HAP-1 (cell line): ENCODE measurements around the gene MXD3.
"Not testable (repeated sequence)": the region's sequence is repeated elsewhere in the genome, so short reads cannot be mapped to it uniquely, and the experiment has no call there.

Source experiments
- DNase-seq, 2 experiments: peaks; one replicate each; pipeline ENCODE4 v3.0.0-alpha.2; 2016 to 2020; ENCODE audit warnings: low spot score in 2 of 2
- H3K27me3 ChIP-seq: fragments of 250-450 bp; sonication (Bioruptor Pico); 2 replicates; pipeline ENCODE4 v1.5.1; 2020; ENCODE audit warnings: low read depth, mild to moderate bottlenecking, moderate library complexity
- H3K36me3 ChIP-seq: fragments of 250-450 bp; sonication (Bioruptor Pico); replicated peaks from 2 replicates; pipeline ENCODE4 v1.5.1; 2020; ENCODE audit warnings: mild to moderate bottlenecking
- H3K4me1 ChIP-seq: fragments of 250-450 bp; sonication (Bioruptor Pico); 2 replicates; pipeline ENCODE4 v1.5.1; 2020; ENCODE audit warnings: mild to moderate bottlenecking
- H3K4me3 ChIP-seq: fragments of 250-450 bp; sonication (Bioruptor Pico); 2 replicates; pipeline ENCODE4 v1.5.1; 2020; ENCODE audit warnings: mild to moderate bottlenecking, moderate library complexity
- H3K9me3 ChIP-seq: fragments of 250-450 bp; sonication (Bioruptor Pico); 2 replicates; pipeline ENCODE4 v1.5.1; 2020; ENCODE audit warnings: mild to moderate bottlenecking, moderate library complexity
- in situ Hi-C: fragments of 300-500 bp; cut with MboI; formaldehyde crosslinking; loops from 3 replicates; pipeline ENCODE4 v1.14.3; 2020; ENCODE audit warnings: low sequenced_read_pairs, inconsistent platforms, mixed read lengths

The MXD3 gene

GRCh38 chr5:177351392-177352329 lies 40.0 kb upstream of the MXD3 start, which contains the start of gene LMAN2:
Gene LMAN2, minus strand, starts transcription at chr5:177351668. Its CDS starts 21 bp downstream, at chr5:177351647.
- Histone ChIP-seq H3K4me3 (peak within 1 kb of the TSS; percentile 85), H3K27me3 (no peaks in the 10 kb centered on the region), H3K36me3 (peaks cover 14% of the 10 kb centered on the region; the same call in 1 of the 2 replicates), H3K9me3 (peaks cover 3% of the 10 kb centered on the region; the same call in 1 of the 2 replicates), H3K4me1 (peaks cover 10% of the 10 kb centered on the region)
- in situ Hi-C loops = no loop called here
- DNase-seq = peak; percentile 91 to 93

GRCh38 chr5:177350776-177351391 lies 39.2 kb upstream of the MXD3 start:
- H3K4me1 ChIP-seq = peaks cover 10% of the 10 kb centered on the region
- peaks cover 16% of the 10 kb centered on the region; the same call in 1 of the 2 replicates for H3K36me3 ChIP-seq
- H3K27me3 ChIP-seq = no peaks in the 10 kb centered on the region
- no peak for DNase-seq
- in situ Hi-C loops = no loop called here
- peak overlapping the region; percentile 85 for H3K4me3 ChIP-seq
- H3K9me3 ChIP-seq = peaks cover 3% of the 10 kb centered on the region; the same call in 1 of the 2 replicates

GRCh38 chr5:177349762-177350161 lies 38.1 kb upstream of the MXD3 start:
- H3K4me1 ChIP-seq = peaks cover 10% of the 10 kb centered on the region
- in situ Hi-C loops = no loop called here
- H3K4me3 ChIP-seq = no peak overlapping the region
- no peak for DNase-seq
- H3K27me3 ChIP-seq = no peaks in the 10 kb centered on the region
- no peaks in the 10 kb centered on the region for H3K9me3 ChIP-seq
- peaks cover 17% of the 10 kb centered on the region; the same call in 1 of the 2 replicates for H3K36me3 ChIP-seq

- Histone ChIP-seq H3K27me3 (no peaks in the 10 kb centered on the region), H3K36me3 (peaks cover 17% of the 10 kb centered on the region; the same call in 1 of the 2 replicates), H3K4me1 (peaks cover 10% of the 10 kb centered on the region), H3K4me3 (no peak overlapping the region), H3K9me3 (no peaks in the 10 kb centered on the region)
- in situ Hi-C loops = no loop called here
- no peak for DNase-seq
Measured at GRCh38 chr5:177349362-177349647, 37.6 kb upstream of the MXD3 start.

GRCh38 chr5:177347699-177348098 lies 36.0 kb upstream of the MXD3 start:
- in situ Hi-C loops = no loop called here
- DNase-seq = no peak
- peaks cover 17% of the 10 kb centered on the region; the same call in 1 of the 2 replicates for H3K36me3 ChIP-seq
- H3K4me1 ChIP-seq = peaks cover 10% of the 10 kb centered on the region
- no peaks in the 10 kb centered on the region for H3K9me3 ChIP-seq
- no peaks in the 10 kb centered on the region for H3K27me3 ChIP-seq
- no peak overlapping the region for H3K4me3 ChIP-seq

GRCh38 chr5:177346820-177347219 lies 35.1 kb upstream of the MXD3 start:
- peaks cover 21% of the 10 kb centered on the region for H3K36me3 ChIP-seq
- H3K4me3 ChIP-seq = no peak overlapping the region
- no peaks in the 10 kb centered on the region for H3K9me3 ChIP-seq
- DNase-seq = no peak
- H3K4me1 ChIP-seq = peaks cover 10% of the 10 kb centered on the region
- no peaks in the 10 kb centered on the region for H3K27me3 ChIP-seq
- in situ Hi-C loops = no loop called here

- Histone ChIP-seq H3K4me1 (peaks cover 4% of the 10 kb centered on the region; the same call in 1 of the 2 replicates), H3K9me3 (no peaks in the 10 kb centered on the region), H3K4me3 (no peak overlapping the region), H3K36me3 (peaks cover 28% of the 10 kb centered on the region), H3K27me3 (no peaks in the 10 kb centered on the region)
- in situ Hi-C loops = no loop called here
- DNase-seq = no peak
Measured at GRCh38 chr5:177344891-177345290, 33.2 kb upstream of the MXD3 start.

GRCh38 chr5:177343777-177344176 lies 32.1 kb upstream of the MXD3 start:
- no peaks in the 10 kb centered on the region for H3K27me3 ChIP-seq
- peaks cover 30% of the 10 kb centered on the region for H3K36me3 ChIP-seq
- DNase-seq = no peak
- no peaks in the 10 kb centered on the region for H3K9me3 ChIP-seq
- H3K4me3 ChIP-seq = no peak overlapping the region
- in situ Hi-C loops = no loop called here
- H3K4me1 ChIP-seq = no peaks in the 10 kb centered on the region

- in situ Hi-C loops, DNase-seq, H3K9me3 ChIP-seq, H3K4me3 ChIP-seq, H3K4me1 ChIP-seq, H3K27me3 ChIP-seq: not testable (repeated sequence)
- peaks cover 30% of the 10 kb centered on the region for H3K36me3 ChIP-seq
Measured at GRCh38 chr5:177343000-177343399, 31.3 kb upstream of the MXD3 start.

GRCh38 chr5:177339107-177339638 lies 27.5 kb upstream of the MXD3 start:
- no peaks in the 10 kb centered on the region for H3K9me3 ChIP-seq
- in situ Hi-C loops = no loop called here
- no peaks in the 10 kb centered on the region for H3K4me1 ChIP-seq
- H3K36me3 ChIP-seq = peaks cover 47% of the 10 kb centered on the region
- H3K4me3 ChIP-seq = no peak overlapping the region
- H3K27me3 ChIP-seq = no peaks in the 10 kb centered on the region
- DNase-seq = no peak

GRCh38 chr5:177338251-177339106 lies 26.8 kb upstream of the MXD3 start:
- DNase-seq = no peak
- H3K36me3 ChIP-seq = peaks cover 54% of the 10 kb centered on the region

GRCh38 chr5:177336603-177337494 lies 25.2 kb upstream of the MXD3 start:
- DNase-seq = no peak
- H3K4me3 ChIP-seq = no peak overlapping the region
- H3K27me3 ChIP-seq = no peaks in the 10 kb centered on the region
- peaks cover 55% of the 10 kb centered on the region for H3K36me3 ChIP-seq
- in situ Hi-C loops = no loop called here
- no peaks in the 10 kb centered on the region for H3K9me3 ChIP-seq
- no peaks in the 10 kb centered on the region for H3K4me1 ChIP-seq

More at GRCh38 chr5:177338251-177339106, 26.8 kb upstream of the MXD3 start:
- Histone ChIP-seq H3K4me3 (no peak overlapping the region), H3K4me1 (no peaks in the 10 kb centered on the region), H3K27me3 (no peaks in the 10 kb centered on the region), H3K9me3 (no peaks in the 10 kb centered on the region)
- in situ Hi-C loops = no loop called here
